HG02759 (cell line): Measurements from ENCODE around the gene VWA8.
"Not testable (repeated sequence)": the region's sequence is repeated elsewhere in the genome, so short reads cannot be mapped to it uniquely, and the experiment has no call there.

ENCODE experiments used
- ATAC-seq: cut with Tn5 transposase; IDR thresholded peaks from one replicate; pipeline ENCODE4 v1.9.1; 2021; ENCODE audit warnings: mild to moderate bottlenecking, moderate library complexity; ENCODE audit not compliant: unreplicated experiment

Gene VWA8

DNA sequence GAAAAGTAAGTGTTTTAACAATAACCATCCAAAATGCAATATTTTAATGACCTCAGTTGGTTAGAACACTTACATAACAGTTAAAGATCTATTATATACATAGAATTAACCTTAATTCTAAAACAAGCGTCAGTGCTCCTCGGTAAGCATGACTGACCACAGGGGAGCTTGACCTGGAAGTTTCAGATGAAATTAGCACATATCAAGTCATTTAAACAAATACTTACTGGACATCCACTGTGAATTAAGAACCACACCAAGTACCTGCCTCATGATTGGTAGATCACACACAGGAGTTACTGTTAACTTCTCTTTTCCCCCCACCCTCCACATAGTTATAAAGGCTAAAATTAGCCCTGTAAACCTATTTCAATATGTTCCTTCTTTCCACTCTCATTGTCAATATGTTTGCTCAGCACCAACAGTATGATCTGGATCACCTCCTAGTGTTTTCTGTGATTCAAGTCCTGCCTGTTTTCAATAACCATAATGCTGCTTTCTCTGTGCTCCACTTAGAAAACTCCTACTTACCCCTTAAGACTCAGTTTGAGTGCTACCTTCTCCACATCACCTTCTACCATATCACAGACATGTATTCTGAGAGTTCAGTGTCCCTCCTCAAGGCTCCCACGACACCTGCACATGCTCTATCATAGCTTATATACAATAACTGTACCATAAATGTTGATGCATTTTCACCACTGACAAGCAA is 209.0 kb downstream of the VWA8 start:
- ATAC-seq: no peak

DNA sequence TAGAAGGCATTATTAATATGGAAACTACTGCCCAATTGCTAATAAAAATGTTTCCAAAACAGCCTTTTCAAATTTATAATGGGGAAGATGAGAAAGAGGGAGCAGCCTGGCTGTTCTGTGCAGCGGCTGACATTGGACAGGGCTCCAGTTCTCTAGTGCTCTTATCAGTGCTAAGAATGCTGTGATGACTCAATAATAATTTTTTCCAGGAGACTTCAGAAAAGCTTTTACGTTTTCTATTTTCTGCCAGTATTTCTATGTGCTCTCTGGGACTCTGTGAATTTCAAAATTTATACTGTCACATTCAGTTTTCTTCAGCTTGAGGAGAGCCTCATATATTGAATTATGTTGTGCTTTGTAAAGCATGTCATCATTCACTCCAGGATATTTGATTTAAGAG is 209.6 kb downstream of the VWA8 start:
- no peak for ATAC-seq

DNA sequence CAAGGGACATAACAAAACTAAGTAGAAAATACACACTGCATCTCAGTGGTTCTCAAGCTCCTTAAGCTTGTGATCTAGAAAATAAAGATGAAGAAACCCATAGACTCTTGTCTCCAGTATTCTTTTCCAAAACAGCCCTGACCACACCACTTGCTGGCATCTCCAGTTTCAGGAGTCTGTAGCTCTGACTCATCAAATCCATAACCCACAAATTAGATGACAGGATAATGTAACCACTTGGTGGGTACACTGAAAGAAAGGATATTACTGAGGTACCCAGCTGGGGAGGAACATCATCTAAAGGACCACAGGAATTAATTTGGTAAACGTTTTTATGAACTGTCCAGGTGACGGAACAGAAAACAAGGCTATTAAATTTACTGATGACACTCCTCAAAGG is 214.7 kb downstream of the VWA8 start:
- ATAC-seq: no peak

DNA sequence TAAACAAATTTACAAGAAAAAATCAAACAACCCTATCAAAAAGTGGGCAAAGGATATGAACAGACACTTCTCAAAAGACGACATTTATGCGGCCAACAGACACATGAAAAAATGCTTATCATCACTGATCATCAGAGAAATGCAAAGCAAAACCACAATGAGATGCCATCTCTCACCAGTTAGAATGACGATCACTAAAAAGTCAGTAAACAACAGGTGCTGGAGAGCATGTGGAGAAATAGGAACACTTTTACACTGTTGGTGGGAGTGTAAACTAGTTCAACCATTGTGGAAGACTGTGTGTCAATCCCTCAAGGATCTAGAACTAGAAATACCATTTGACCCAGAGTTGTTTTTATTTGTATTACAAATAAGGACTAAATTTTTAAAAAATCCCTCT is 215.4 kb downstream of the VWA8 start:
- not testable (repeated sequence) for ATAC-seq

DNA sequence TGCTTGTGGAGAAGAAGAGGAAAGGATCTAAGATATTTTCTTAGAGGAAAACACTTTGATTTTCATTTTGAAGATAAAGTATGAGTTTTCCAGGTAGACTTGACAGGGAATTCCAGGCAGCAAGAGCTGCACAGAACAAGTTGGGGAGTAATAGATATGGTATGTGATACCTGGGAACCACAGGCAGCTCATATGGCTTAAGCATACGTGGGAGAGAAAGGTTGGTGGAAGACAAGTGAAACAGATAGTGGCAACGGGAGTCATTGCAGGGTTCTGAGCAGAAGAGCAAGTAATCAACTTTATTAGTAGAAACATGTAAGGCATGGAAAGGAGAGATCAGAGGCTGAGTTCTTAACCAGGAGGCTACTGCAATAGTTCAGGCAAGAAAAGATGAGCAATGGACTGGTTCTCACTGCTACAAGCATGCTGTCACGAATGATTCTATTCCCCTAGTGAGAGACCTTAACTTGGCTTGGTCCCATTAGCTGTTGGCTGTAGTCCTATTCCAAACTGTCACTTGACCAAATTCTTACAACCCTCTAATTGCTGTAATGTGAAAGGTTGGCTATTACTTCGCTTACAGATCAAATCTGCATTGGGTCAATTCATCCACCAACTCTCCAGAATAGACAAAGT is 217.9 kb downstream of the VWA8 start:
- no peak for ATAC-seq

DNA sequence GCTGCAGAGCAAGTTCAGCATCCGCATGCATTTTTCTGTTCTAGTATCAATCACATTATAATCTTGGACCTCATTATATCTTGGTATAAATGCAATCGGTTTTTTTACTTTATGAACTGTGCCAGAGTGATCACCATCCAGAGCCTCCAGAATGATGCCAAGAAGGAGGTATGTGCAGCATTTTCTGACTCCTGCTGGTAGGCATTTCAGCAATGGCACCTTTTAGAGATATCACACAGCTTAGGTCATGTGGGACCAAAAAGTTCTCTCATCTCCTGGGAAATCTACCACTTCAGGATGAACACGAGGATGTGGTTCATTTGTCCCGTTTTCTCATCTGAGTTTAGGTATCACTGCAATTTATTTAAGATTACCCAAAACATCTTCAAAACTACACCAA is 220.4 kb downstream of the VWA8 start:
- no peak for ATAC-seq

DNA sequence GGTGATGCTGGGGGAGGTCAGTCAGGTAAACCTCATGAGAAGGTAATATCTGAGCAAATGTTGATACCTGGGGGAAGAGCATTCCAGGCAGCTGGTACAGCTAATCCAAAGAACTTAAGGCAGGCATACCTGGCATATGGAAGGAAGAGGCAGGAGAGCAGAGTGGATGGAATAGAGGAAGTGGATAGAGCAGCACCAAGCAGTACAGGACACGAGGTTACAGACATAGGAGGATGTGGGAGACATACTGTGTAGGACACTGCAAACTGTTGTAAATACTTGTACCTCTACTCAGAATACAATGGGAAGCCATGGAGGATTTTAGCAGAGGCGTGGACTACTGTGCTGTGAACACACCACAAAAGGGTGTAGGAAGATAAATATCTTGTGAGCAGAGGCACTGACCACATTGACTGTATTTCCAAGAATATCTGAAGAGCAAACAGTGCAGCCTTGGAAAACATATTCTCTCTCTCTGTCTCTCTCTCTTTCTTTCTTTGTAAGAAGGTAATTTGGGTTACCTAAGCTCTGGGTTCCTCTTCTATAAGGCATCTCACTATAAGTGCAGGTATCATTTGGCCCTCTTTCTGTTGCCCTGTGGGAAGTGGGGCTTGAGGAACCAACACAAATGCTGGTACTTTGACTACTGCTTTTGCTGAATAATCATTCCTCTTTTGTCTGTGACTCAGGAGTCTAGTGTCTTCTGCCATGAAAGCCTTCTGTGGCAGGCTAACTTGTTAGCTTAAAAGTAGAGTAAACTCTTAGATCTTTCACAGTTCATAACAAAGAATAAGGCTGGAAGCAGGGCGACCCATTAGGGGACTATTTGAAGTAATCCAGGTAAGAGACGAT is 238.0 kb downstream of the VWA8 start:
- ATAC-seq: no peak

DNA sequence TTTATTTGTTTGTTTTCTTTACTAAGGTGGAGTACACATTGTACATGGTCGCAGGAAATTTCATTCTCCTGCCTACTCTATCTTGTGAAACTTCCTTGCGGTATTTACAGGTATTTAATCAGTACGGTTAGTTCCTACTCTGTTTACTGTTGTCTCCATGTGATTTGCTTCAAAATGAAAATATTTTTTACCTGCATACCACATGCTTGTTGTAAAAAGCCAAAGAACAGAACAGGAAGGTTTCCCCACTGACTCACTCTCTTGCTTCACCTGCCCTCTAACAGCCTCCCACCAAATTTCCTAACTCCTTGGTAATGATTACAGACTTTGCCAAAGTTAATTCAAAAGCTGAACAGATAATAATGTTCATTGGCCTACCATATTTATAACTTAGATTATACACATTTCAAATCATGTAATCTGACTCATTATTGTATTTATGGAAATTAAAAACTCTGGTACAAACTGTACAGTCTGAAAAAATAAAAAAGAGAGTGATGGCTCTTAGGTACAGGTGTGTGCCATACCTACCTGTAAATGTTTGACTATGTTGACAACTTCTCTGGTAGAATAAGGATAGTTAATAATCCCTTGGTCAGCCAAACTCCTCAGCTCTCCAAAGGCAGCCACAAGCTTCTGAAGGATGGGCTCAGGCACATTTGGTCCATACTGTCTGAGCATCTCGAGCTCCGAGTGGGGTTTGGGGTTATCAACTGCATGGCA is 239.9 kb downstream of the VWA8 start:
- no peak for ATAC-seq

DNA sequence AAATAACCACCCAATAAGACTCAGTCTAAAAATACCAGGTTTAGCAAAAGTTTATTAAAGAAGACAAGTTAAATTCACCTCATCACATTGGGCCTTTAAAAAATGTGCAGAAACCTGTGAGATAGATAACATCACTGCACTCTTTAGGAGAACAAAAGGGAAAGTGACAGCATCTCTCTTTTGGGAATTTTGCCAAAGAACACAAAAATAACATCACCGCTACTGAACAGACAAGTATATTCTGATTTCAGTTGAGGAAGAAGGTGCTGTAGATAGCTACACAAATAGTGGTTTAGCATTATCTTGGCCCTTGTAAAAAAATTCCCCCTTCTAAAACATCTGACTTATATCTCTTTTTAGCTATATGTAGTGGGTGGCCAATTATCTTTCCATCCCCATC is 244.7 kb downstream of the VWA8 start:
- no peak for ATAC-seq

DNA sequence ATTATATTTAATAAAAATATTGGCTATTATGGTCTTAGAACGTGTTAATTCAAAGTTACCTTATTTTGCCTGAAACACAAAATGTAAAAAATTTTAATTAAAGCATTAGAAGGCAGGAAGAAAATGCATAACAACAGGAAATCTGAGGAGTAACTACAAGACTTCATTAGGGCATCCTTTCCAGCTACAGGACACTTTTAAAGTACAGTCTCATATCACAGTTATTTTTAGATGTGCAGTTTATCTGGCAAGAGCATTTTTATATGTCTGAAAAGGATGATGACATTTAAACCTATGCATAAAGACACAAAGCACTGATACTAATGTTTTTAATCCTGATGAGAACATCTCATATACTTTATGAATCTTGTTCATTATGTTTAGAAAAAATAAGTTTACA is 247.5 kb downstream of the VWA8 start:
- ATAC-seq: no peak

DNA sequence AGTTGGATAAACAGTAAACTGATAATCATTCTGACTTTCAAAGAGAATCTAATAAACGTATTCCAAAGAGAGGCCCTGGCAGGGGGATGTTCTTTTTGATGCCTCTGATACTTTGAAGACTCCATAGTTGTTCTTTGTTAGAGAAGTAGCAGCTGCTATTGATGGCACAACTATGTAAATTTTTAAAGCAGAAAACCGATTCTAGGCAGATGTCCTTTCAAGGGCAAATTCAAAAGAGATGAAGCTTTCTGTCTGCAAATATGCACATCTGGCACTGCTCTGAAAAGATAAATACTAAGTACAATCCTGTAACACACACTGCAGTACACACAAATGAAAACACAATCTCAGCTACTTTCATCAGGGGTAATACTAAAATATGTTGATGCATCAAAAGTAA is 250.1 kb downstream of the VWA8 start:
- no peak for ATAC-seq

DNA sequence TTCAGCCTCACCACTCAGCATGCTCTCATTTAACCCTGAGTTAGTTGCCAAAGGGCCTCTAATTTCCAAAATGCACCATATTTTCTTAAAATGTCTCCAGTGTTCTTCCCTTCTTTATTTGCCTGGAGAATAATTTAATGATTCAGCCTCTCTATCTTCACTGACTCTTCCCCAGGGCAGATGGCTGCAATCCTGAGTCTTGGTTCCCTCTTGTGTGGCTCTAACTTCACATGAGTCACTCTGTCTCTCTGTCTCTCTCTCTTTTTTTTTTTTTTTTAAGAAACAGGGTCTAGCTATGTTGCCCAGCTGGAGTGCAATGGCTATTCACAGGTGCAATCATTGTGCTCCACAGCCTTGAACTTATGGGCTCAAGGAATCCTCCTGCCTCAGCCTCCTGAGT is 251.4 kb downstream of the VWA8 start:
- no peak for ATAC-seq

DNA sequence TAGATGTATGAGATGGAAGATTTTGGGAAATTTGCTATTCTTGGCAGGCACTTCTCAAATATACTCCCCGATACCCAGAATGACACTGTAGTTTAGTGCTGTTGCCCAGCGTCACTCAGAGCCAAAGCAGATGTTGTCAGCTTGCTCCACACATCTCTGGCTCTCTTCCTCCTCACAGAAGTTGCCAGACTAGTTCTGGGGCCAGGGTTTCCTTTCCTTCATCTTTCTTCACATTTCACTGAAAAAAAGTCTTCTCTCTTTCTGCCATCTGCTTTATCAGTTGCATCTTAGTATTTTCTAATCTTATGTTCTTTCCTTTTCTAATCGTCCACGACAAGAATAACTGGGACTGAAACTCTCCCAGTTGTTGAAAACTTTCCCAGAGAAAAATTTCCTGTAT is 252.2 kb downstream of the VWA8 start:
- no peak for ATAC-seq

DNA sequence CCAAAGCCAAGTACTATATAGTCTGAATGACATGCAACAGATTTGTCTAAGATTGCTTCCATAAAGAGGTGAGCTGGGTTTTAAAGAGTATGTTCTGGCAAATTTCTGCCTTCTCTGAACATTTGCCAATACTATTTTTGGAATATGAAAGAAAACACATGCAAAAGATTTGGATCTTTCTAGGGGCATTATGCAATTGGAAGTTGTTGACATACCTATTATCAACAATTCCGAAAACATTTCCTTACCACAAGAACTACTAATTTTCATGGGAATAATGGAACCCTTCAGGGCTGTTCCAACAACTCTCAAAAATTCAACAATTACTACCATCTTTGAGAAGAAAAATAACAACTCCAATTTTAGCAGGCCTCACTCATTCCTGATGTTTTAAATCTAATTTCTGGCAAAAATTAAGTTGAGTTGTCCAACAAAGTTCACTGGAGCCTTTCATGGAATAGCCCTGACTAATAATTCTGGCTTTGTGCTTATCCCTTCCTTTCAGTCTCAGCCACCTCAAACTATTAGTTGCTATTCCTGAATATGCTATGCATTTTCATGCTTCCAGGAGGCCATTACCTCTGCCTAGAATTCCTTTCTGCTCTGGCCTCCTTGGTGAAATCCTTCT is 253.6 kb downstream of the VWA8 start:
- no peak for ATAC-seq

DNA sequence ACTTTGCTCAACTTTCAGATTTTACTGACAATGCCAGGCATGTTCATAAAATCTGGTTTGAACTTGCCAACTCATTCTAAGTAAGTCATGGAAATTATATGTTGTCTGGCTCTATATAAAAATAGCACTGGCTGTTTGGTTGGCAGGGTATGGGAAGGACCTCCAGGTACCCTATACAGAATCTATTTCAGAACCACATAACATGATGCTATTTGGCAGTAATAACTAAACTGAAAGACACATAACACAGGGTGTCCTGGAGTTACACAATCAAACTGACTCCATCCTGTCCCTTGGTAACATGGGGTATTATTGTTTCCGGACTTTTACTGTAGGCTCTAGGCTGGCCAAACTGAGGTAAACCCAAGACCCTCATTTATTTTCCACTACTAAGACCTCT is 254.8 kb downstream of the VWA8 start:
- ATAC-seq: no peak

DNA sequence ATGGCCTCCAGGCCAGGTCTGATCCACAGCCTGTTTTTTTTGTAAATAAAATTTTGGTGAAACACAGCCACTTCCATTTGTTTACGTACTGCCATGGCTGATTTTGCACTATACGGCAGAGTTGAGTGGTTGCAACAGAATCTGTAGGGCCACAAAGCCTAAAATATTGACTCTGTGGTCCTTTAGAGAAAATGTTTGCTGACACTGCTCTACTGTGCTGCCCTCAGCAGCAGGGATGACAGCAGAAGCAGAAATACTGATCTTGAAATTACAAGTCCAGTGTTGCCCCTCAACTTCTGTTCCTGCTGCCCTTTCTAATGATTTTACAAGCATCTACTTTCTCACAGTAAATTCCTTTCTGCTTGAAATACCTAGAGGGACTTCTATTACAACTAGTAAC is 258.4 kb downstream of the VWA8 start:
- no peak for ATAC-seq

DNA sequence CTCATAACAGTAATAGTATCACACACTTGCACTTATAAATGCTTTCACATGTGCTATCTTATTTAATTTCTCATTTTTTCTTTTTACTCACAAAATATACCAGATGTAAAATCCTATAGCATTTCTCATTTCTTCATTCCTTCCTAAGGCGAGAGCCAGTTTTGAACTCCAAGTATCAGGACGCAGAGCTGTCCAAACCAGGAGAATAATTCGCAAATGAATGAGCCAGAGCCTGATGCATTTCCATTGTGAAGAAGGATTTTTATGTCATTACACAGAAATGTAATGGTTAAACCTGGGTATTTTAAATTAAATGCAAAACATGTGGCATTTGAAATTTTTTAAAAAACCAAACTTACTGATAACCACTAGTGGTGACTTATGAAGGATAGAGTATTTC is 259.2 kb downstream of the VWA8 start:
- no peak for ATAC-seq

DNA sequence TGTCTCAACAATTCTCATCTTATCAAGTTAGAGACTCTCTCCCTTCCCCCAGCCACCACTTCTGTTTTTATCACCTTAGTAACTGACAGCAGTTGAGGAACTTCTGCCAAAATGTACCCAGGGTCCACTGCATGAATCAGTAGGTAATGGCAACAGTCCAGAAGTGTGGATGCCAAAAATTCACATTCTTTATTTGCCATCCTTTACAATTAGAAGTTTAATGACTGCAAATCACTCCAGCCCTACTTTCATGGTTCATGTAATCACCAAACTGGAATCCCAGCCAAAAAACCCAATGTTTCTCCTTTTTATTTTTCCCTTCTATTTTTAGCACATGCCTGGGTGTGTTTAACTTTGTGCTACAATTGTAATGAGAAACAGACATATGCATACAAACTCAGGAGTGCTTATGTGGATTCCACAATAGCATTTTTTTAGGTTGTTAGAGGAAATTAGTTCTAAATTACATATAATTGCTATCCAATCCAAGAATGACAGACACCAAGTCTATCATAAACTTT is 260.1 kb downstream of the VWA8 start:
- no peak for ATAC-seq

DNA sequence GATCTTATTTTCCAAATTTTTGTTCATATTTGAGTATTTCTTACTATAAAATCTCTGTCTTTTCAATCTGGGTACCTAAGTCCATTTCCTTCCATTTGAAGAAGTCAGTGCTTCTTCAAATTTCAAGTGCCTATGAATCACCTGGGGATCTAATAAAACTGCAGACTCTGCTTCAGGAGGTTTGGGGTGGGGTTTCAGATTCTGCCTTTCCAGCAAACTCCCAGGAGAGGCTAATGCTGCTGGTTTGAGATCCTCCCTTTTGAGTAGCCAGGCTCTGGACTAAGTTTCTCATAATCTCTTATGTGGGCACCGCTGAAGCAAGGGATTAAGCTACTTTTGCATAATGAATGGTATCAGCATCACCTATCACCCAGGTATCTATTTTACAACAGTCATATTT is 261.1 kb downstream of the VWA8 start:
- no peak for ATAC-seq

DNA sequence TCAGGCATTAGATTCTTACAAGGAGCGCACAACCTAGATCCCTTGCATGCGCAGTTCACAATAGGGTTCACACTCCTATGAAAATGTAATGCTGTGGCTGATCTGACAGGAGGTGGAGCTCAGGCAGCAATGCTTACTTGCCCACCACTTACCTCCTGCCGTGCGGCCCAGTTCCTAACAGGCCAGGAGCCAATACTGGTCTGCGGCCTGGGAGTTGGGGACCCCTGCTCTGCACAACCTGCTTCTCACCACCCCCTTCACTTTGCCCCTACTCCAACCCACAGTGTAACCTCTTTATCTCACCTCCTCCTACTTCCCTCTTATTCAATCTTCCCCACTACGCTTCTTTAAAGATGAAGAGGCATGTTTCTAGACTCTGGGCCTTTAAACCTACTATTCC is 263.3 kb downstream of the VWA8 start:
- no peak for ATAC-seq
